Right cardiac atrium (tissue), 5 donors: ENCODE measurements around the gene SYMPK. TPM values are rescaled to one million over a fixed set of nuclear protein-coding genes. Genes with fewer than 3 reads are reported as not detected.
A peak's percentile ranks its signal among the peaks of the same experiment; 100 is the strongest.

ENCODE experiments used
- ATAC-seq, 2 donors: fragments of 200-7000 bp; cut with Tn5 transposase; one replicate each; pipeline versions ENCODE4 v1.8.0 to v1.9.1; 2020; ENCODE audit warnings: moderate library complexity in 2 of 2, mild to moderate bottlenecking in 1 of 2
- DNase-seq, 3 donors: peaks; one replicate each; pipeline ENCODE4 v3.0.0-alpha.2; 2020
- H3K27ac ChIP-seq: one replicate; pipeline ENCODE4 v1.5.1; 2013; ENCODE audit warnings: mild to moderate bottlenecking, low read length, control low read depth, moderate library complexity
- H3K27me3 ChIP-seq: one replicate; pipeline ENCODE4 v1.6.1; 2013; ENCODE audit not compliant: control insufficient read depth, insufficient read depth
- H3K4me1 ChIP-seq: one replicate; pipeline ENCODE4 v1.6.1; 2013; ENCODE audit warnings: low read length; ENCODE audit not compliant: control insufficient read depth, insufficient read depth
- H3K4me3 ChIP-seq: one replicate; pipeline ENCODE4 v1.5.1; 2013; ENCODE audit warnings: low read length, control low read depth
- H3K9me3 ChIP-seq: one replicate; pipeline ENCODE4 v1.6.1; 2013; ENCODE audit warnings: low read length; ENCODE audit not compliant: control insufficient read depth
- WGBS: extraction: QIAGEN DNeasy Blood & Tissue Kit; methylation state at CpG from one replicate; pipeline ENCODE4 v1.1.7; 2013; 5-methylcytosine and 5-hydroxymethylcytosine counted together
- intact Hi-C, 4 donors: fragments of 100-400 bp; cut with DNase I; formaldehyde crosslinking; loops; one replicate each; pipeline versions ENCODE4 v1.11.0 to v1.14.0; 2022 to 2023
- polyA plus RNA-seq: library from polyadenylated mRNA; stranded (reverse); fragments of 200-250 nt; gene quantifications from one replicate; pipeline ENCODE4 v1.2.3, GENCODE V29; 2013
- total RNA-seq, 4 donors: library from RNA; stranded (reverse); fragmentation: NEBNext Ultra II Directional; extraction: Animal tissue kit (Norgen Biotek cat#: 25700); gene quantifications; one replicate each; pipeline ENCODE4 v1.2.1, GENCODE V29; 2021
- donor health status: healthy with polysubstance abuse.
- donor health status: DM: no; HTN: yes; CAD: no.
- donor health status: DM: no; HTN: no; CAD: no.
- donor health status: DM: no; HTN: yes; CAD: no; lungs with severe emphysema.
- donor health status: DM: yes; HTN: yes; CAD: no.

The SYMPK gene
- total and polyA plus RNA-seq, 5 donors: 23.5 to 40.4 (median 33.6) TPM

- Histone ChIP-seq H3K9me3 (no peaks in the 10 kb centered on the region), H3K4me1 (no peaks in the 10 kb centered on the region), H3K4me3 (no peak overlapping the region), H3K27me3 (no peaks in the 10 kb centered on the region), H3K27ac (no peak overlapping the region)
- intact Hi-C loops: no loop called here
- DNase-seq: peak in 1 of 3 donors; percentile 16
- ATAC-seq: no peak
- 12% methylated on average over 2 of the region's 2 CpGs for WGBS
These were observed 89.6 kb downstream of the SYMPK start for GRCh38 chr19:45773384-45773783.

- Histone ChIP-seq H3K4me1 (no peaks in the 10 kb centered on the region), H3K27ac (no peak overlapping the region), H3K9me3 (no peaks in the 10 kb centered on the region), H3K27me3 (no peaks in the 10 kb centered on the region), H3K4me3 (no peak overlapping the region)
- 90% methylated on average over 3 of the region's 3 CpGs for WGBS
- ATAC-seq (no peak), DNase-seq (peak in 1 of 3 donors; percentile 35)
- intact Hi-C loops: no loop called here
These were observed 90.0 kb downstream of the SYMPK start for GRCh38 chr19:45772912-45773311.

- intact Hi-C loops: no loop called here
- DNase-seq (no peak), ATAC-seq (no peak)
- no peaks in the 10 kb centered on the region for H3K9me3 ChIP-seq
- no peaks in the 10 kb centered on the region for H3K4me1 ChIP-seq
- WGBS: 83% methylated on average over 14 of the region's 14 CpGs
- H3K27me3 ChIP-seq: no peaks in the 10 kb centered on the region
- H3K4me3 ChIP-seq: no peak overlapping the region
- no peak overlapping the region for H3K27ac ChIP-seq
These were observed 90.7 kb downstream of the SYMPK start for GRCh38 chr19:45772130-45772840.

GRCh38 chr19:45771311-45771933 lies 91.5 kb downstream of the SYMPK start:
- DNase-seq (peak in 2 of 3 donors; percentile 75 to 77), ATAC-seq (no peak)
- peak overlapping the region; percentile 86 for H3K27ac ChIP-seq
- WGBS: 84% methylated on average over 46 of the region's 46 CpGs
- H3K4me3 ChIP-seq: no peak overlapping the region
- no peaks in the 10 kb centered on the region for H3K9me3 ChIP-seq
- intact Hi-C loops: no loop called here
- no peaks in the 10 kb centered on the region for H3K27me3 ChIP-seq
- no peaks in the 10 kb centered on the region for H3K4me1 ChIP-seq

- peak; percentile 81 to 83 for ATAC-seq
- 3% methylated on average over 79 of the region's 79 CpGs for WGBS
- intact Hi-C loops: no loop called here
- no peaks in the 10 kb centered on the region for H3K4me1 ChIP-seq
- no peaks in the 10 kb centered on the region for H3K9me3 ChIP-seq
- peak; percentile 97 to 99 (median 99) for DNase-seq
- peak overlapping the region; percentile 86 for H3K27ac ChIP-seq
- peak overlapping the region; percentile 33 for H3K4me3 ChIP-seq
- H3K27me3 ChIP-seq: no peaks in the 10 kb centered on the region
These were observed 92.5 kb downstream of the SYMPK start for GRCh38 chr19:45770192-45771101.

GRCh38 chr19:45769821-45770191 lies 93.1 kb downstream of the SYMPK start:
- WGBS: under 1% methylated on average over 28 of the region's 28 CpGs
- Histone ChIP-seq H3K4me3 (peak overlapping the region; percentile 33), H3K4me1 (no peaks in the 10 kb centered on the region), H3K27me3 (no peaks in the 10 kb centered on the region), H3K9me3 (no peaks in the 10 kb centered on the region), H3K27ac (peak overlapping the region; percentile 86)
- intact Hi-C loops: loop anchor here in 1 of 4 donors (5.0 to 10.0 kb wide), 2 partner anchors 55 to 78 kb away; partner anchors contain the start of genes QPCTL and SNRPD2
- peak; percentile 65 to 87 (median 78) for DNase-seq
- peak in 1 of 2 donors; percentile 1 for ATAC-seq

- DNase-seq (peak; percentile 99 to 100 (median 99)), ATAC-seq (peak; percentile 72 to 73)
- Histone ChIP-seq H3K4me1 (no peaks in the 10 kb centered on the region), H3K27me3 (no peaks in the 10 kb centered on the region), H3K27ac (peak within 1 kb of the TSS; percentile 99), H3K9me3 (no peaks in the 10 kb centered on the region), H3K4me3 (peak within 1 kb of the TSS; percentile 80)
- WGBS: under 1% methylated on average over 70 of the region's 70 CpGs
- intact Hi-C loops: loop anchor here in 1 of 4 donors (5.0 to 10.0 kb wide), 2 partner anchors 54 to 77 kb away; partner anchors contain the start of genes QPCTL and SNRPD2
These were observed 93.8 kb downstream of the SYMPK start, which contains the start of gene SIX5 for GRCh38 chr19:45768984-45769782. Gene SIX5, minus strand, starts transcription at chr19:45769252. Its CDS starts 408 bp downstream, at chr19:45768844.

GRCh38 chr19:45768655-45768983 lies 94.3 kb downstream of the SYMPK start:
- H3K4me3 ChIP-seq: peak overlapping the region; percentile 80
- H3K9me3 ChIP-seq: no peaks in the 10 kb centered on the region
- no peaks in the 10 kb centered on the region for H3K4me1 ChIP-seq
- H3K27ac ChIP-seq: peak overlapping the region; percentile 99
- intact Hi-C loops: loop anchor here in 1 of 4 donors (5.0 to 10.0 kb wide), 2 partner anchors 54 to 76 kb away; partner anchors contain the start of genes QPCTL and SNRPD2
- DNase-seq (peak in 2 of 3 donors; percentile 86 to 87), ATAC-seq (no peak)
- WGBS: under 1% methylated on average over 31 of the region's 33 CpGs
- no peaks in the 10 kb centered on the region for H3K27me3 ChIP-seq

- Histone ChIP-seq H3K27ac (peak overlapping the region; percentile 99), H3K4me1 (no peaks in the 10 kb centered on the region), H3K4me3 (peak overlapping the region; percentile 80), H3K27me3 (no peaks in the 10 kb centered on the region), H3K9me3 (no peaks in the 10 kb centered on the region)
- intact Hi-C loops: loop anchor here in 1 of 4 donors (5.0 to 10.0 kb wide), 2 partner anchors 53 to 76 kb away; partner anchors contain the start of genes QPCTL and SNRPD2
- WGBS: under 1% methylated on average over 102 of the region's 102 CpGs
- DNase-seq (peak; percentile 70 to 91 (median 90)), ATAC-seq (no peak)
These were observed 94.9 kb downstream of the SYMPK start for GRCh38 chr19:45767881-45768654.
